ENCODE data around the gene MOB3A. TPM values are rescaled to one million over a fixed set of nuclear protein-coding genes. Genes with fewer than 3 reads are reported as not detected.

MOB3A gene
- polyA plus RNA-seq, 1 donor (not counting 4 experiments of a cell fraction or from before 2014, with no cell fraction given) = 34.2 TPM

- H3K79me2 ChIP-seq (ENCODE audit: control insufficient read depth, insufficient read depth, low read length) = peaks cover 20% of the 10 kb centered on the region
- dilution Hi-C loops (cut with MboI; ENCODE audit: extremely low pct_ligation_motif_present, low sequenced_read_pairs) = no loop called here
Measured at GRCh38 chr19:2101417-2102335, 5.5 kb upstream of the MOB3A start.

GRCh38 chr19:2100719-2101061, 4.6 kb upstream of the MOB3A start:
- TF ChIP-seq CTCF (optimal IDR thresholded peaks at IDR 0.05 in 1 of 3, IDR thresholded peaks at IDR 0.05 in 1 of 3, conservative IDR thresholded peaks at IDR 0.05 in 1 of 3; ENCODE audit: extremely low read depth in 1 of 3, insufficient read depth in 2 of 3, low read length in 3 of 3) (no peak), EZH2 (IDR thresholded peaks at IDR 0.05; ENCODE audit: low read length) (no peak)
- Histone ChIP-seq H3K27me3 (ENCODE audit: control insufficient read depth, extremely low read depth, insufficient read depth, low read length) (no peaks in the 10 kb centered on the region), H3K36me3 (ENCODE audit: control insufficient read depth in 2 of 2, extremely low read depth in 1 of 2, insufficient read depth in 2 of 2, low read length in 2 of 2) (peaks cover 22 to 31% of the 10 kb centered on the region in 2 experiments), H3K27ac (ENCODE audit: control insufficient read depth, insufficient read depth, low read length) (no peak overlapping the region), H3K9me1 (ENCODE audit: control insufficient read depth, extremely low read depth, insufficient read depth, low read length) (no peaks in the 10 kb centered on the region), H3K9me3 (ENCODE audit: control insufficient read depth, low read depth, low read length) (no peaks in the 10 kb centered on the region), H4K20me1 (ENCODE audit: control insufficient read depth, extremely low read depth, insufficient read depth, low read length) (peaks cover 10% of the 10 kb centered on the region), H3K4me1 (ENCODE audit: control insufficient read depth, extremely low read depth, insufficient read depth, low read length) (no peaks in the 10 kb centered on the region), H3K4me3 (ENCODE audit: control insufficient read depth in 2 of 3, extremely low read depth in 1 of 3, insufficient read depth in 2 of 3, low read depth in 1 of 3, low read length in 3 of 3) (no peak overlapping the region), H2AFZ (ENCODE audit: control insufficient read depth, low read length) (no peak overlapping the region), H3K4me2 (ENCODE audit: control insufficient read depth, extremely low read depth, insufficient read depth, low read depth, low read length) (no peak overlapping the region), H3K79me2 (ENCODE audit: control insufficient read depth, insufficient read depth, low read length) (peaks cover 22% of the 10 kb centered on the region), H3K9ac (ENCODE audit: control insufficient read depth, extremely low read depth, insufficient read depth, low read length) (no peak overlapping the region)
- FAIRE-seq = no peak
- DNase-seq (ENCODE audit: low read depth, low spot score) = no peak
- dilution Hi-C loops (cut with MboI; ENCODE audit: extremely low pct_ligation_motif_present, low sequenced_read_pairs) = no loop called here

More at GRCh38 chr19:2101417-2102335, 5.5 kb upstream of the MOB3A start:
- H3K4me1 ChIP-seq (ENCODE audit: control insufficient read depth, extremely low read depth, insufficient read depth, low read length) = no peaks in the 10 kb centered on the region
- H4K20me1 ChIP-seq (ENCODE audit: control insufficient read depth, extremely low read depth, insufficient read depth, low read length) = peaks cover 10% of the 10 kb centered on the region
- H3K4me2 ChIP-seq (ENCODE audit: control insufficient read depth, extremely low read depth, insufficient read depth, low read depth, low read length) = no peak overlapping the region
- no peak overlapping the region for H2AFZ ChIP-seq (ENCODE audit: control insufficient read depth, low read length)
- H3K9me3 ChIP-seq (ENCODE audit: control insufficient read depth, low read depth, low read length) = no peaks in the 10 kb centered on the region
- H3K9ac ChIP-seq (ENCODE audit: control insufficient read depth, extremely low read depth, insufficient read depth, low read length) = no peak overlapping the region
- DNase-seq (ENCODE audit: low read depth, low spot score) (no peak), FAIRE-seq (no peak)
- no peaks in the 10 kb centered on the region for H3K27me3 ChIP-seq (ENCODE audit: control insufficient read depth, extremely low read depth, insufficient read depth, low read length)
- H3K27ac ChIP-seq (ENCODE audit: control insufficient read depth, insufficient read depth, low read length) = no peak overlapping the region
- TF ChIP-seq CTCF (optimal IDR thresholded peaks at IDR 0.05 in 1 of 3, IDR thresholded peaks at IDR 0.05 in 1 of 3, conservative IDR thresholded peaks at IDR 0.05 in 1 of 3; ENCODE audit: extremely low read depth in 1 of 3, insufficient read depth in 2 of 3, low read length in 3 of 3) = no peak
- TF ChIP-seq EZH2 (IDR thresholded peaks at IDR 0.05; ENCODE audit: low read length) = no peak
- H3K36me3 ChIP-seq (ENCODE audit: control insufficient read depth in 2 of 2, extremely low read depth in 1 of 2, insufficient read depth in 2 of 2, low read length in 2 of 2) = peaks cover 25 to 36% of the 10 kb centered on the region in 2 experiments
- no peaks in the 10 kb centered on the region for H3K9me1 ChIP-seq (ENCODE audit: control insufficient read depth, extremely low read depth, insufficient read depth, low read length)
- H3K4me3 ChIP-seq (ENCODE audit: control insufficient read depth in 2 of 3, extremely low read depth in 1 of 3, insufficient read depth in 2 of 3, low read depth in 1 of 3, low read length in 3 of 3) = no peak overlapping the region
